K562 (cell line): ENCODE measurements around the gene CSTPP1. TPM values are rescaled to one million over a fixed set of nuclear protein-coding genes. Genes with fewer than 3 reads are reported as not detected.

Experiments used
- ATAC-seq: fragments of 200-7000 bp; cut with Tn5 transposase; 3 replicates; pipeline ENCODE4 v1.9.1; 2020; ENCODE audit warnings: moderate library complexity
- BruUV-seq: library from RNA; stranded (reverse); fragments of 400-500 nt; replicated peaks from 2 replicates; lab custom pipeline; 2021; lab: Mats Ljungman, UMichigan
- CTCF ChIA-PET: fragments of 300-600 bp; formaldehyde crosslinking; extraction: SDS; loops from one replicate; lab custom pipeline; 2021; ENCODE audit warnings: low intra/inter-chr PET ratio; lab: Yijun Ruan, JAX
- POLR2A ChIA-PET: fragments of 300-600, 350-650 bp; sonication (Branson Sonifier 250); formaldehyde crosslinking; extraction: SDS; loops from one replicate; lab custom pipeline; 2021; ENCODE audit warnings: antibody characterized with exemption, inconsistent platforms; lab: Yijun Ruan, JAX
- DNase-seq, 4 experiments: peaks; one replicate each; pipeline versions ENCODE4 v3.0.0 to v3.0.0-alpha.2; 2011 to 2018; ENCODE audit warnings: low spot score in 3 of 4, mixed read lengths in 3 of 4; ENCODE audit errors: extremely low read depth in 1 of 4
- FAIRE-seq: peaks from 2 replicates; lab custom pipeline; 2011; peaks lifted over from hg19 to GRCh38; lab: Jason Lieb, UNC
- H2AFZ ChIP-seq: 2 replicates; pipeline ENCODE4 v1.6.0; 2011; ENCODE audit warnings: low read depth, low read length, control low read depth, inconsistent platforms
- H3K27ac ChIP-seq: fragments of 200-600 bp; 3 replicates; pipeline ENCODE4 v1.8.0; 2011; ENCODE audit warnings: low read depth, mild to moderate bottlenecking, control low read depth, inconsistent platforms, low read length, moderate library complexity, mixed read lengths; ENCODE audit errors: extremely low read depth
- H3K27me3 ChIP-seq, 2 experiments: fragments of 300-600 bp in 1 of 2; 2 replicates in 1 of 2; 3 replicates in 1 of 2; pipeline versions ENCODE4 v1.6.0 to v1.8.0; 2011; ENCODE audit warnings: inconsistent platforms in 2 of 2, low read length in 2 of 2, mild to moderate bottlenecking in 1 of 2, mixed read lengths in 1 of 2, moderate library complexity in 1 of 2; ENCODE audit not compliant: control insufficient read depth in 2 of 2, insufficient read depth in 2 of 2
- H3K36me3 ChIP-seq: fragments of 300-600 bp; 3 replicates; pipeline ENCODE4 v1.8.0; 2011; ENCODE audit warnings: mild to moderate bottlenecking, low read length, inconsistent platforms; ENCODE audit not compliant: control insufficient read depth, insufficient read depth
- H3K4me1 ChIP-seq, 2 experiments: fragments of 200-600 bp in 1 of 2; replicated peaks in 1 of 2; 2 replicates in 1 of 2; 3 replicates in 1 of 2; pipeline versions ENCODE4 v1.5.1 to v1.8.0; 2011; ENCODE audit warnings: inconsistent platforms in 2 of 2, low read length in 2 of 2, mild to moderate bottlenecking in 1 of 2, mixed read lengths in 1 of 2, moderate library complexity in 1 of 2; ENCODE audit not compliant: control insufficient read depth in 2 of 2, insufficient read depth in 2 of 2
- H3K4me2 ChIP-seq: 2 replicates; pipeline ENCODE4 v1.6.1; 2011; ENCODE audit warnings: low read length, control low read depth, inconsistent platforms, mixed read lengths; ENCODE audit not compliant: insufficient read depth
- H3K4me3 ChIP-seq: fragments of 200-600 bp; sonication (generic), shearing (Covaris generic); 2 replicates; pipeline ENCODE4 v1.5.1; 2016; ENCODE audit warnings: control low read depth, inconsistent platforms
- H3K79me2 ChIP-seq: fragments of 200-600 bp; 3 replicates; pipeline ENCODE4 v1.8.0; 2011; ENCODE audit warnings: low read length, inconsistent platforms; ENCODE audit not compliant: control insufficient read depth, insufficient read depth
- H3K9ac ChIP-seq, 2 experiments: 2 replicates each; pipeline versions ENCODE4 v1.6.0 to v1.6.1; 2011; ENCODE audit warnings: low read depth in 2 of 2, low read length in 2 of 2, control low read depth in 1 of 2, inconsistent platforms in 1 of 2, mild to moderate bottlenecking in 1 of 2, mixed read lengths in 1 of 2; ENCODE audit not compliant: insufficient read depth in 1 of 2
- H3K9me1 ChIP-seq: one replicate; pipeline ENCODE4 v1.6.0; 2011; ENCODE audit warnings: inconsistent platforms, mild to moderate bottlenecking, low read length, moderate library complexity; ENCODE audit not compliant: control insufficient read depth, insufficient read depth
- H3K9me3 ChIP-seq: replicated peaks from 2 replicates; pipeline ENCODE4 v1.5.1; 2011; ENCODE audit warnings: low read depth, low read length, inconsistent platforms; ENCODE audit not compliant: control insufficient read depth, insufficient read depth
- H4K20me1 ChIP-seq: replicated peaks from 2 replicates; pipeline ENCODE4 v1.6.1; 2011; ENCODE audit warnings: low read length, inconsistent platforms, mixed read lengths; ENCODE audit not compliant: control insufficient read depth, insufficient read depth
- C11orf30 ChIP-seq: fragments of 450-650 bp; IDR thresholded peaks from 2 replicates; pipeline ENCODE4 v1.6.1; 2016; ENCODE audit warnings: low read depth, mild to moderate bottlenecking
- CBX2 ChIP-seq: fragments of 200-600 bp; sonication (generic); IDR thresholded peaks from one replicate; pipeline ENCODE4 v1.6.1; 2012; ENCODE audit warnings: mild to moderate bottlenecking, low read length, inconsistent platforms; ENCODE audit not compliant: insufficient read depth, poor library complexity, severe bottlenecking
- MAFF ChIP-seq: IDR thresholded peaks from 2 replicates; pipeline ENCODE4 v1.6.1; 2012; ENCODE audit warnings: low read length, improper control_type of control experiment
- MAFG ChIP-seq: fragments of 450-650 bp; conservative IDR thresholded peaks from 2 replicates; pipeline ENCODE4 v1.6.1; 2016; ENCODE audit warnings: missing genetic modification characterization, missing compliant biosample characterization
- MAFK ChIP-seq: IDR thresholded peaks from 2 replicates; pipeline ENCODE4 v1.6.1; 2011; ENCODE audit warnings: low read length, improper control_type of control experiment
- ZNF316 ChIP-seq: fragments of 450-650 bp; IDR thresholded peaks from 2 replicates; pipeline ENCODE4 v1.6.1; 2016
- WGBS: fragments of 100-300 bp; shearing (Covaris generic); methylation state at CpG from one replicate; pipeline ENCODE4 v1.1.6; 2016; ENCODE audit warnings: low coverage, mixed read lengths; ENCODE audit not compliant: insufficient coverage; ENCODE audit errors: missing lambda C conversion rate; 5-methylcytosine and 5-hydroxymethylcytosine counted together
- in situ Hi-C: fragments of 300-500 bp; cut with MboI; formaldehyde crosslinking; loops from 4 replicates; pipeline ENCODE4 v1.15.0; 2018; ENCODE audit warnings: inconsistent platforms, mixed read lengths
- intact Hi-C: fragments of 100-400 bp; cut with micrococcal nuclease; formaldehyde crosslinking; loops from 2 replicates; pipeline ENCODE4 v1.14.2; 2022
- polyA plus RNA-seq, 8 experiments: library from polyadenylated mRNA; depleted of rRNA in 4 of 8; stranded (reverse) in 5 of 8; unstranded in 3 of 8; fragments of >200 nt; fragmentation: Nextera tagmentation in 2 of 8; fragmentation: Illumina TruSeq in 1 of 8; extraction: Ambion mirVana in 2 of 8; extraction: Trizol in 1 of 8; gene quantifications; 2 replicates each; pipeline versions ENCODE4 v1.2.1 to v1.2.3, GENCODE V29; 2011 to 2014; ENCODE audit warnings: inconsistent platforms in 1 of 8, missing spikeins in 1 of 8
- total RNA-seq, 7 experiments: library from RNA; depleted of rRNA in 6 of 7; stranded (reverse); fragments of >200 nt in 6 of 7; fragmentation: Illumina TruSeq in 2 of 7; extraction: Trizol in 2 of 7; gene quantifications; 2 replicates each; pipeline versions ENCODE4 v1.2.1 to v1.2.3, GENCODE V29; 2011 to 2021; ENCODE audit warnings: low replicate concordance in 1 of 7
- TF ChIP-seq, protein P1 (sequence below): fragments of 200-800 bp; sonication (Bioruptor generic); IDR thresholded peaks from 2 replicates; pipeline ENCODE4 v1.6.1; 2017; ENCODE audit warnings: missing genetic modification characterization, missing compliant biosample characterization

The CSTPP1 gene
- total and polyA plus RNA-seq, 9 of the 15 experiments (the other 6 are each of a cell fraction or from before 2014, with no cell fraction given), result 6.5 to 17.8 (median 9.2) TPM

DNA sequence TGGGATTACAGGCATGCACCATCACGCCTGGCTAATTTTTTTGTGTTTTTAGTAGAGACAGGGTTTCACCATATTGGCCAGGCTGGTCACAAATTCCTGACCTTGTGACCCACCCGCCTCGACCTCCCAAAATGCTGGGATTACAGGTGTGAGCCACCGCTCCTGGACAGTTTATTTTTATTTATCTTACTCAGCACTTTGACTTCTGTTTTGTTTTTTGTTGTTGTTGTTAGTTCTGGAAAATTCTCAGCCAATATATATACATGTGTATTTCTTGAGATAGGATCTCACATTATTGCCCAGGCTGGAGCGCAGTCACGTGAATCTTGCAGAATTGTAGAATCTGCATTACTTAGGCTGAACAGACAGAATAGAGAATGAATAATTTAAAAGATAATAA is 107.6 kb downstream of the CSTPP1 start:
- intact Hi-C loops, result no loop called here
- Histone ChIP-seq H2AFZ (no peak overlapping the region), H3K79me2 (no peaks in the 10 kb centered on the region)
- CTCF ChIA-PET, result no interaction called here
- TF ChIP-seq C11orf30, result peak; percentile 70; the same call in 1 of the 2 replicates
- TF ChIP-seq ZNF316, result peak; percentile 83
- TF ChIP-seq MAFK, result peak; percentile 39; the same call in 1 of the 2 replicates
- TF ChIP-seq CBX2, result no peak
- TF ChIP-seq, protein P1, sequence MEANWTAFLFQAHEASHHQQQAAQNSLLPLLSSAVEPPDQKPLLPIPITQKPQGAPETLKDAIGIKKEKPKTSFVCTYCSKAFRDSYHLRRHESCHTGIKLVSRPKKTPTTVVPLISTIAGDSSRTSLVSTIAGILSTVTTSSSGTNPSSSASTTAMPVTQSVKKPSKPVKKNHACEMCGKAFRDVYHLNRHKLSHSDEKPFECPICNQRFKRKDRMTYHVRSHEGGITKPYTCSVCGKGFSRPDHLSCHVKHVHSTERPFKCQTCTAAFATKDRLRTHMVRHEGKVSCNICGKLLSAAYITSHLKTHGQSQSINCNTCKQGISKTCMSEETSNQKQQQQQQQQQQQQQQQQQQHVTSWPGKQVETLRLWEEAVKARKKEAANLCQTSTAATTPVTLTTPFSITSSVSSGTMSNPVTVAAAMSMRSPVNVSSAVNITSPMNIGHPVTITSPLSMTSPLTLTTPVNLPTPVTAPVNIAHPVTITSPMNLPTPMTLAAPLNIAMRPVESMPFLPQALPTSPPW (CRISPR knock-in tag), result no peak
- TF ChIP-seq MAFF, result peak; percentile 40; the same call in 1 of the 2 replicates
- TF ChIP-seq MAFG (tag), result peak; percentile 48
- TF ChIP-seq, all 486 proteins: peak for 5
- no peak overlapping the region for H3K4me2 ChIP-seq
- H3K27me3 ChIP-seq, result no peaks in the 10 kb centered on the region
- no peak for FAIRE-seq
- H3K9ac ChIP-seq, result no peak overlapping the region
- in situ Hi-C loops, result no loop called here
- H3K27ac ChIP-seq, result no peak overlapping the region
- no peak for ATAC-seq
- H3K9me3 ChIP-seq, result no peaks in the 10 kb centered on the region
- no peaks in the 10 kb centered on the region for H3K4me1 ChIP-seq
- no peaks in the 10 kb centered on the region; the same call in 1 of the 2 replicates for H4K20me1 ChIP-seq
- no peaks in the 10 kb centered on the region for H3K9me1 ChIP-seq
- no TSS peak for BruUV-seq
- POLR2A ChIA-PET, result interaction anchor here (1.3 kb wide), 1 partner anchor 12 kb away, joined by 5 read pairs; no protein-coding TSS in a partner anchor
- no peak for DNase-seq
- 69% methylated on average over 6 of the region's 6 CpGs for WGBS
- no peak overlapping the region for H3K4me3 ChIP-seq
- H3K36me3 ChIP-seq, result no peaks in the 10 kb centered on the region
